ENCODE data around the gene FKBP10.
"Not testable (repeated sequence)": the region's sequence is repeated elsewhere in the genome, so short reads cannot be mapped to it uniquely, and the experiment has no call there.

FKBP10 gene

GRCh38 chr17:41812381-41813151, at the start of gene FKBP10:
TSS of gene FKBP10 (plus strand) at chr17:41813004. CDS start at chr17:41813035, 31 bp downstream.
- DNase-seq = peak; percentile 82

DNA sequence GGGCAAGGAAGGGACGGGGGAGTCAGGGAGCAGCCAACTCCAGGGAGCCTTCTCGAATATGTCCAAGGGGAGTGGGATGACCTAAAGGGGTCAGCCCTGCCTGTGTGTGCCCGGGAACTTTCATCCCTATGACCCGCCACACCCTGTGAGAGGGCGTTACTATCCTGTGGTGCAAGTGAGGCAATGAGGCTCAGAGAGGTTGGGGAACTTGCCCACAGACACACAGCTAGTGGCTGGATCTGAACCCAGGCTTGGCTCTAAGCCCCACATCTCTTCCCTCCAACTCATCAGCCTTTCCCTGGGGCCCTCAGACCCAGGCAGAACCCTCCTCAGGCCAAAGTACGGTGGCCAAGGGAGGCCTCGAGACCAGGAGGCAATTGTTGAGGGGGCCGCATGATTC, 49.5 kb upstream of the FKBP10 start:
- DNase-seq = no peak

- no peak for DNase-seq
Measured at GRCh38 chr17:41766135-41766534, 46.7 kb upstream of the FKBP10 start.

- DNase-seq = no peak
Measured at GRCh38 chr17:41767324-41768042, 45.3 kb upstream of the FKBP10 start.

DNA sequence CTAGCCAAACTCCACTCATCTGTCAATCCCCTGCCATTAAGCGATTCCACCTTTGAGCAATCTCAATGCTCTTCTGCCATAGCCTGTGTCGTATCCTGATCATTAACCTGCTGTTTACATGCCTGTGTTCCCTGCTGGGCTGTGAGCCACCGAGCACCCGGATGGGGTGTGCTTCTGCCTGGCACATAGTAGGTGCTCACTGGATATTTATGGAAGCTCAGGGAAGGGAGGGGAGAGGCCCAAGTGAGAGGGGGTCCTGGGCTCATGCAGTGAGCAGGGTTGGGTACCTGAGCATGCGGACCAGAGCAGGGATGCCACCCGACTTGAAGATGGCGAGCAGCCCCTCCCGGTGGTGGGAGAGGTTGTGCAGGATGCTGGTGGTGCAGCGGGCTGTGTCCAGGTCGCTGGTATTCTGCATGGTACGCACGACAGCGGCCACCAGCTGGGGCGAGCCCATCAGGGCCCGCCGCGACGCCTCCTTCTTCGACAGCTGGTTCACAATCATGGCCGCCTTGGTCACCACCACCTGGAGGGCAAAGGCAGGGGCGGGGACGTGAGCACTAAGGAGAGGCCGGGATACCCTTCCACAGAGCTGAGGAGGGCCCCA, 44.0 kb upstream of the FKBP10 start:
- DNase-seq = no peak

- DNase-seq = no peak
Measured at GRCh38 chr17:41769346-41769862, 43.4 kb upstream of the FKBP10 start.

GRCh38 chr17:41769985-41770384, 42.8 kb upstream of the FKBP10 start:
- no peak for DNase-seq

- no peak for DNase-seq
Measured at GRCh38 chr17:41771389-41772206, 41.2 kb upstream of the FKBP10 start.

GRCh38 chr17:41772218-41772585, 40.6 kb upstream of the FKBP10 start:
- DNase-seq = no peak

- no peak for DNase-seq
Measured at GRCh38 chr17:41772586-41773189, 40.1 kb upstream of the FKBP10 start.

GRCh38 chr17:41773190-41773588, 39.6 kb upstream of the FKBP10 start:
- DNase-seq = no peak

DNA sequence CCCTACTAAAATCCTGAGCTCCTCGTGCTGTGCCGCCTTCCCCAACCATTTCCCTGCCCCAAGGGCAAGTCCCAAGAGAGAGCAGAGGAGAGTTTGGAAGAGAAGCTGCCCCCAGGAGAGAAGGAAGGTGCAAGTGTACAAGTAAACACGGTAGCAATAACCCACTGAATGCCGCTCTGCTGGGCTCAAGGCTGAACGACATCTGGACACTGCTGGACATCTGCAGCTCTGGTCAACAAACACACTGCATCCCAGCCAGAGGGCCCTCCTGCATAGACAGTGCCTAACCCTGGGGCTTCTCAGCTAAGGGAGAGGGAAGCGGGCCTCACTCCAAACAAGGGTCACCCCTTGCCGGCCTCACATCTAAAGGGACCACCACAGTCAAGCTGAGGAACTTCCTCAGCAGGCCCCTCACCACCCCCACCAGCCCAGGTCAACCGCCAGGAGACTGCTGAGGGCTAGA, 39.0 kb upstream of the FKBP10 start:
- no peak for DNase-seq

DNA sequence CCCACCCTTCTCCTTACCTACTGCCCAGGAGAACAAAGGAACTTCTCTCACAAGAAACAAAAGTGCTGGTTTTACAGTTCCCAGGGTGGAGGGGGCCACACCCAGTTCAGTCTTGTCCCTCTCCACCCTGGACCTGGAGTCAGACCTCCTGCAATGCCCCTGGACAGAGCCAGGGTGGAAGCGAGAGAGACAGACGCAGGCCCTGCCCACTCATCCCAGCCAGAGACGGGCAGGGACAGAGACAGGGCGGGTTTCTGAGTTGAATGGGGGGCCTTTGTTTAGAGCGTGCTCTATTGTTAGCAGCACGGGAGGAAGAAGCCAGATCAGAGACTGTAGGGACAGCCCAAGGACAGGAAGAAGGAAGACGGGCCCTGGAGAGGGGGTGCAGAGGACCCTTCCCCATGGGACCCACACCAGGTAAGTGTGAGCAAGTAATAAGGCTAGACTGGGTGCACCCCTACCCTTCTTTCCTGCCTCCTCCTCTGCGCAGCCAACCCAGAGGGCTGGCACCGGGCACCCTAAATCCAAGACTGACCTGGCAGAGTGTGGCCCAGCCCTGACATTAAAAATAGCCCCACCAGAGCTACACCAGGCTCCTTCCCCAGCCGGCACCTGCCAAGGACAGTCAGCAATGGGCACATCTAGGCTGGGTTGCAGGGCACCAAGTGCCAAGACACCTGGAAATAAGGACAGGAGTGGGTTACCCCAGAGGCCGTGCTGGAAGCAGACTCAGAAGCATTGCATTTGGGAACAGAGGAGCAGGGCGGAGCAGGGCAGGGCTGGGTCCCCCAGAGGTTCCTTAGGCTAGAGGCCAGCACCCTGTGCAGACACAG, 37.2 kb upstream of the FKBP10 start:
- no peak for DNase-seq

- not testable (repeated sequence) for DNase-seq
Measured at GRCh38 chr17:41776262-41776900, 36.4 kb upstream of the FKBP10 start.

DNA sequence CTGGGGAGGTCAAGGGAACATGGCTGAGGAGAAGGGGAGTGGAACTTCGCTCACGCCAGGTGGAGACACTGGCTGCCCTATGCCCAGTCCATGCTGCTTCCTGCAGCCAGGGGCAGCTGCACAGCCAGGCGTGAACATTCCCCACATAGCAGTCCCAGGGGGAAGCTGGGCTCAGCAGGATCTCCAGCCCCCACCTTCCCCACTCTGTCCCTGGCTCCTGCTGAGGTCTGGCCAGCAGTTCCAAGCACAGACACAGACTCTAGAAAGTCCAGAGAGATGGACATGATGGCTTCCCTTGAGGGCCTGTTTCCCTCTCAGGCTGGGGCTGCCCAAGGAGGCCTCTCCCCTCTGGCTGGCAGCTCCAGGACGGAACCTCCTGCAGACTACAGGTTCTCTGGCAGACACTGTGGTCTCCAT, 35.6 kb upstream of the FKBP10 start:
- no peak for DNase-seq

- DNase-seq = no peak
Measured at GRCh38 chr17:41777574-41778188, 35.1 kb upstream of the FKBP10 start.

GRCh38 chr17:41779954-41780353, 32.9 kb upstream of the FKBP10 start:
- no peak for DNase-seq

- no peak for DNase-seq
Measured at GRCh38 chr17:41781404-41782110, 31.2 kb upstream of the FKBP10 start.

DNA sequence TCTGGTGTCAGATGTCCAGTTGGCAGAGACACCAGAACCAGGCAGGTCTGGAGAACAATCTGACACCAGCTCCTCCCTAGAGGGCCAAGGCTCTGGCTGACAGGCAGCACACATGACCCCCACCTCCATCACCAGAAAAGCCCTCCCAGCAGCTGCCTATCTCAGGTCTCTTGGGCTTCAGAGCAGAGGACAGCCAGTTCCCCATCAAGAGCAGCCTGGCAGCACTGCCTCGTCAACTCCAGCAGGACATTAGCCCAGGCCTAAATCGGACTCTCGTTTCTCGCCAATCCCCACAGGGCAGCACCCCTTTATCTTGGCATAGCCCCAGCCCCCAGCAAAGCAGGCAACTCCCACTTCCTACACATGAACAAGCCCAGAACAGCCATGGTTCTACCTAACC, 30.7 kb upstream of the FKBP10 start:
- DNase-seq = no peak

All from NCI-H2227 treated with DMSO at 0.1 percent for 48 hours (cell line).